GM19324 (cell line): ENCODE results near the gene ERGIC2.
A peak's percentile ranks its signal among the peaks of the same experiment; 100 is the strongest.

ENCODE experiments used
- ATAC-seq: cut with Tn5 transposase; IDR thresholded peaks from one replicate; pipeline ENCODE4 v1.9.1; 2021; ENCODE audit warnings: mild to moderate bottlenecking, moderate library complexity; ENCODE audit not compliant: unreplicated experiment, low FRiP score

ERGIC2 gene

GRCh38 chr12:29382251-29382650 lies 1.3 kb upstream of the ERGIC2 start:
- no peak for ATAC-seq

DNA sequence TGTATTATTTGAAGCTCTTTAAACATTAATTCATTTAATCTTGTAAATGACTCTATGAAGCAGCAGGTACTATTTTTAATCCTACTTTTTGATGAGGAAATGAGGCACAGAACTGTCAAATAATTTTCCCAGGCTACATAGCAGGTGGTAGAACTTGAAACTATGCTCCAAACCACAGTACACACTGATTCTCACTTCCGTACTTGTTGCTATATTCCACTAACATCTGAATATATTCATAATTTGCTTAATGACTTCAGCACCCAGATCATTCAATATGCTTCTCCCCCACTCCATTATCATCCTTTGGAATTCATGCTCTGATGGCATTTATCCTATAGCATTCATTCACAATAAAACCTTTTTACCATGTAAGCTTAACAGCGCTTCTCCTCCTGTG lies 4.9 kb downstream of the ERGIC2 start:
- no peak for ATAC-seq

GRCh38 chr12:29374913-29375312 lies 6.1 kb downstream of the ERGIC2 start:
- no peak for ATAC-seq

DNA sequence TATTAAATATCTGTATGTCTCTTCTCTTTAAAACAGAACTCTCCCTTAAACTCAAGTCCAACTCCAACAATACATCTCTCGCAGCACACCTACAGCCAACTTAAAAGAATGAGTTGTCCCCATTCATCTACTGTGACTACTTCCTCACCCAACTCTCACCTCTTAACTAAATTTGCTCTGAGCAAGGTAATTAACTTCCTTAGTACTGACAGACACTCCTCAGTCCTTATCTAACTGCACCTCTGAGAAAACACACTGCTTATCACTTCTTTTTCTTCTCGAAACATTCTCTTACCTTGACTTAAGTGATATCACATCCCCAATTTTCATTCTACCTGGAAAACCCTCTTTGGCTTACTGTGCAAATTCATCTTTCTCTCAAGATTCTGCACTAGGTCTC lies 7.0 kb downstream of the ERGIC2 start:
- ATAC-seq: no peak

GRCh38 chr12:29365091-29365490 lies 15.9 kb downstream of the ERGIC2 start:
- ATAC-seq: no peak

- ATAC-seq: no peak
These were observed 26.0 kb downstream of the ERGIC2 start for GRCh38 chr12:29354954-29355353.

DNA sequence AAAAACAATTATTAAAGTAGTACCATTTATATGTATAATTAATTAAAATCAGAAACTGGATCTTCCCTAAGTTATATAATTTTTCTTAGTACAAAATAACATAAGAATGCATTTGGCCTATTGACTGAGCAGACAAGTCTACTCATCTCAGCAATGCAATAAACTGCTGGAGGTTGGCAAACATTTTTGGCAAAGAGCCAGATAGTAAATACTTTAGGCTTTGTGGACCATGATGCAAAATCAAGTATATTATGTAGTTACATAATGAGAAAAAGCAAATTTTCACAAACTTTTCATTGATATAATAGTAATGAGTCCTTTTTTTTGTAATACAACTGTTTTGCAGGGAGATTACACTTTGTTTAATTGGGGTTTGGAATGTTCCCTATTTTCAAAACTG lies 30.9 kb downstream of the ERGIC2 start:
- no peak for ATAC-seq

- ATAC-seq: no peak
These were observed 34.1 kb downstream of the ERGIC2 start for GRCh38 chr12:29346769-29347421.

DNA sequence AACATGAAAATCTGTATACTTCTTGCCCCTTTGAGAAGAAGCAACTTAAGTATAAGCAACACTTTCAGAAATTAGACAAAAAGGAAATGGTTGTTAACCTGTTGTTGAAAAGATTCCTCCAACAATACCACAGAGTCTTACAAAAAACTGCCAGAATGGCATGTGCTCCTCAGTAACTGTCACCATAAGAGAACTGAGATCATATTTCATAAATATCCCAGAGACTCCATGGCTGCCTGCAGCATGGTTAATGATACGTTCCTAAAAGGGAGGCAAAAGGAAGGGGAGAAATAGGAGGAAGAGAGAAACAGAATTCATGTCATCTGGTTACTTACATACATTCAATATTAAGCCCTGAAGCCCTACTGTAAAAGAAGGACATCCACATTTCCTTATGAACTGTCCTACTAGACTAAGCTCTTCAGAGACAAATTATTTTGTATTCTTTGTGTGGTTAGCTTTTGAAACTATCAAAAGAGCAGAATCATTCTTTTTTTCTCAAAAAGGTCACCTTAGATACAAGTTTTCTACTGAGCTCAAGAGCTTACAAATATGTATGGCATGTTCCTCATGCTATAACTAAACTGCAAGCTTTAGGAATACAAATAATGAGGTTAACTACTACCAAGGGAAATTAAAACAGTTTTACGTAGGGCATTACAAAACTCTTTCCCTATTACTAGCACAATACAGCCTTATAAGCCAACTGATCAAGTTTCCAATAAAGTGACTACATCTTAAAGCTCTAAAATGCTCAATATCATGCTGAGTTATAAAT lies 37.8 kb downstream of the ERGIC2 start:
- ATAC-seq: no peak

DNA sequence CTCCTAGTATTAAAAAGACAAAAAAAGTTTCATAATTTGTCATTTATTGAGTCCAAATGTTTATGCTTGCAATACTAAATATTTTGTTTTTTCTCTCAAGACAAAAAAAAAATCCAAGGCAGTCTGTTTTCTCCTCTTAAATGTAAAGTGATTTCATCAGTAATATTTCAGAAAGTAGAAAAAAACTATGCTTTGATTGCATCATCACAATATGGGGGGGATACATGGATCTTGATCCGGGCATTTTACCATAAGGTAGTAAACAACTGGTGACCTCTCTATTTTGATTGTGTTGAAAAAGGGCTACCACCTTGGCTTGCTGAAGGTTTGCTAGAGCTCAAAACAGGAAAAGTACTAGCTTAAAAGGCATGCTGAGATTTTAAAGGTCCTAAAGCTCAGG lies 43.6 kb downstream of the ERGIC2 start:
- no peak for ATAC-seq

GRCh38 chr12:29334937-29335336 lies 46.0 kb downstream of the ERGIC2 start:
- ATAC-seq: no peak

- ATAC-seq: no peak
These were observed 47.8 kb downstream of the ERGIC2 start for GRCh38 chr12:29333178-29333577.

GRCh38 chr12:29329411-29329810 lies 51.6 kb downstream of the ERGIC2 start:
- ATAC-seq: no peak

DNA sequence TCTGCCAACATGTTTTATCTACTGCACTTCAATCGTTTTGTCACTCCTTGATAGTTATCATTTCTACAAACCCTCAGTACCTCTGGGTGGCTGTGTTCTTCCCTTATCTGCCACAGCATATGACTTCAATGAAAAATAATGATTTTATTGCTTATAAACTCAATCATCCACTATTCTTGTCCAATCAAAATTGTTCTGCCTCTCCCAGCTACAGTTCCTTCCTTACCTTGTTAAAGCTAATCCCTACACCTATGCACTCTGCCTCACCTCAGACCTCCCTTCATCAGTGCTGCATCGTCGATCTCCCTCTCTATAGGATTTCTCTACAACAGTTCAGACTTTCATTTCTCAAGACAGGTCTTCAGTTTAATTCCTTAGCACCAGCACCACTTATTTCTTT lies 58.8 kb downstream of the ERGIC2 start:
- no peak for ATAC-seq

DNA sequence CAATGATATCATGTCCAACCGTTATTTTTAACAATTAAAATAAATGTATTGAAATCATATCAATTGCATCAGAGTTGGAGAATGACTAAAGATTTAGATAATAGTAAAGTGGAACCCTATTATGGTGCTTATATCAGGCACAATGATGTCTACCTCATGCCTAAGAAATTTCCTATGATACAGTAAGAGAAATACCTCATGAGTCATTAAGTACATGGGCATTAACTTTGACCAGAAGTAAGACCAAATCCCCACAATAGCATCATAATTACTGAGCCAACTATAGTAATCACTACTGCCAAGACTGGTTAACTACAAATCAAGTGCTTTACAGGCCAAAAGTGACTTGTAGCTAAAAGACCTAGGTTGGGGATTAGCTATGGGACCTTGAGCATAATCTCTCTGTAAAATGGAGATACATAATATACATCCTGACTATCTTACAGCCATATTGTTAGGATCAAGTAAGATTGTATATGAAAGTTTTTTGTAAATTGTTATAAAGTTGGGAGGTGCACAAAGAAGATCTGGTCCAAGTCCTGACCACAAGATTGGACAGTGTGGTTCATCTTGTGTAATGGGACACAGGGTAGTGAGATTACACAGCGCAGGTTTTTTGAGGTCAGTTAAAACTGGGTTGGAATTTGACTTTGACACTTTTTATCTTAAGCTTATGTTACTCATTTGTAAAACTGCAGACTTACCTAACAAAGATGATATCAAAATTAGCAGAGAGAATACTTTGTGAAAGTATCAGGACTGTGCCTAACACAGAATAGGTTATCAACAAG lies 60.5 kb downstream of the ERGIC2 start:
- no peak for ATAC-seq

DNA sequence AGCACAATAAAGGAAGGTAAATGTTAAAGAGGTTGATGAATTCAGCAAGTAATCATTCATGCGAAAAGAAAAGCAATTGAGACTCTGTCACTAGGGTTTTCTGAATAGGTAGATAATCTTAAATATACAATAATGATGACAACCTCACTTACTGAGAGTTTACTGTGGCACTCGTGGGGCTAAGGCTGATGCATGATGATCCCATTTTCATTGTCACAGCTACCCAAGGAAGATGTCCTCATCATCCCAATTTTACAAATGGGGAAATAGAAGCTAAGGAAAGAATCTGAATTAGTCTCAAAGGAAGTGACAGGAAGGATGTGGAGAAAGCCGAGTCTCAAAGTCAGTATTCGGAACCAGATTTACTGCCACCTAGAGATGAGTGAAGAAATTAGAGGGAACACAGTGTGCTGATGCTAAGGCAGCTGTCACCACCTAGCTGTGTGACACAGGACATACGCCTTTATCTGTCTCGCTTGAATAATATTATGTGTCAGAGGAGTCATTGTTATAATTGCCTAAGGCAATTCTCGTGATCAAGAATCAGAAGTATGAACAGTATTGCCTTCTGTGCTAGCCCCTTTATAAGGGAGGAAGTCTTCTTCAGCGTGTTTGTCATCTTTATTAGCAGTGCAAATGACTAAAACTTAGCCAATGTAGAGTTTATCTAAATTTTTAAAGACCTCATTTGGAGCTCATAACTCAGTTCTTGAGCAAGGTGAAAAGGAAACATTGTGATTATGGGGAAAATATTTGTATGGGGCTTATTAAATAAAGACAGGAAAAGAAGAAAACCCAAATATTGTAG lies 63.2 kb downstream of the ERGIC2 start:
- ATAC-seq: peak; percentile 99

DNA sequence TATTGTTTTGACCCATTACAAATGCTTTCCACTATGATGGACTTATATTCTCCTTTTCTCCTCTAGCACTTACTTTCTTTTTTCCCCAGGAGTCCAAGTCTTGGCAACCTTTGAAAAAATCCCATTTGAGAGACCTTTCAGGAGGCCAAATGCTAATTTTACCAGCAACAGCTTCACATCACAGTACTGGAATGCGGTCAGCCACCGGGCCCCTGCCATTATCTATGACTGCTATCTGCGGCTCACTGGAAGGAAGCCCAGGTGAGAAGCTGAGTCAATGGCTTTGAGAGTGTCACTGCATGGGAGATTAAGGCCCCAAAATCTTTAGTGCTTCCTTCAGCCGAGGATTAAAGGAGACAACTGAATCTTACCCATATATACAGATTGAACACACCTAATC lies 64.2 kb downstream of the ERGIC2 start:
- ATAC-seq: no peak

- no peak for ATAC-seq
These were observed 66.6 kb downstream of the ERGIC2 start for GRCh38 chr12:29314416-29314815.

- no peak for ATAC-seq
These were observed 70.1 kb downstream of the ERGIC2 start for GRCh38 chr12:29310899-29311298.

- no peak for ATAC-seq
These were observed 71.6 kb downstream of the ERGIC2 start for GRCh38 chr12:29309320-29309902.
